Activated T-cell treated with anti-CD3 and anti-CD28 coated beads, Interleukin-2, amount 50 U/mL, for 4 hours (primary cell): ENCODE measurements around the gene FKBP8. TPM values are rescaled to one million over a fixed set of nuclear protein-coding genes. Genes with fewer than 3 reads are reported as not detected.

Experiments
- ATAC-seq, 2 donors: fragments of 200-7000 bp; cut with Tn5 transposase; one replicate each; pipeline ENCODE4 v1.10.0; 2021
- DNase-seq: peaks from one replicate; pipeline ENCODE4 v3.0.0-alpha.2; 2020
- H3K27me3 Mint-ChIP-seq: one replicate; pipeline ENCODE4 v1.8.0; 2021; ENCODE audit warnings: low read depth, mixed read lengths
- H3K36me3 Mint-ChIP-seq: one replicate; pipeline ENCODE4 v1.8.0; 2022; ENCODE audit warnings: mixed read lengths; ENCODE audit not compliant: insufficient read depth
- H3K4me1 Mint-ChIP-seq: one replicate; pipeline ENCODE4 v1.8.0; 2021; ENCODE audit warnings: low read depth, mixed read lengths
- H3K4me3 Mint-ChIP-seq: one replicate; pipeline ENCODE4 v1.8.0; 2021; ENCODE audit warnings: mild to moderate bottlenecking, moderate library complexity, mixed read lengths
- H3K9me3 Mint-ChIP-seq: one replicate; pipeline ENCODE4 v1.8.0; 2021; ENCODE audit warnings: mixed read lengths
- total RNA-seq, 3 donors: library from RNA; stranded (reverse); gene quantifications; one replicate each; pipeline ENCODE4 v1.2.1, GENCODE V29; 2021

FKBP8 gene
- total RNA-seq, 3 donors from 2014 or later, result 155 to 163 (median 155) TPM

- Mint-ChIP-seq H3K27me3 (no peaks in the 10 kb centered on the region), H3K4me3 (peak overlapping the region; percentile 61), H3K4me1 (peaks cover 83% of the 10 kb centered on the region), H3K9me3 (no peaks in the 10 kb centered on the region), H3K36me3 (no peaks in the 10 kb centered on the region)
- peak; percentile 93 to 95 for ATAC-seq
- peak; percentile 41 for DNase-seq
Measured at GRCh38 chr19:18496167-18496979, 47.0 kb downstream of the FKBP8 start.

GRCh38 chr19:18495204-18495911, 48.0 kb downstream of the FKBP8 start:
- peak overlapping the region; percentile 61 for H3K4me3 Mint-ChIP-seq
- no peaks in the 10 kb centered on the region for H3K27me3 Mint-ChIP-seq
- no peaks in the 10 kb centered on the region for H3K36me3 Mint-ChIP-seq
- H3K4me1 Mint-ChIP-seq, result peaks cover 78% of the 10 kb centered on the region
- no peaks in the 10 kb centered on the region for H3K9me3 Mint-ChIP-seq
- DNase-seq (no peak), ATAC-seq (peak in 1 of 2 donors; percentile 16)

GRCh38 chr19:18494267-18494607, 49.1 kb downstream of the FKBP8 start:
- DNase-seq, result no peak
- Mint-ChIP-seq H3K9me3 (no peaks in the 10 kb centered on the region), H3K36me3 (no peaks in the 10 kb centered on the region), H3K4me1 (peaks cover 79% of the 10 kb centered on the region), H3K27me3 (no peaks in the 10 kb centered on the region), H3K4me3 (peak overlapping the region; percentile 46)
- ATAC-seq, result peak in 1 of 2 donors; percentile 8

GRCh38 chr19:18493440-18494266, 49.7 kb downstream of the FKBP8 start:
- no peak for ATAC-seq
- no peaks in the 10 kb centered on the region for H3K36me3 Mint-ChIP-seq

GRCh38 chr19:18491995-18492953, 51.1 kb downstream of the FKBP8 start:
- H3K4me3 Mint-ChIP-seq, result no peak overlapping the region
- H3K9me3 Mint-ChIP-seq, result no peaks in the 10 kb centered on the region
- no peak for DNase-seq
- H3K27me3 Mint-ChIP-seq, result no peaks in the 10 kb centered on the region
- no peak for ATAC-seq
- no peaks in the 10 kb centered on the region for H3K36me3 Mint-ChIP-seq
- peaks cover 73% of the 10 kb centered on the region for H3K4me1 Mint-ChIP-seq

More at GRCh38 chr19:18493440-18494266, 49.7 kb downstream of the FKBP8 start:
- DNase-seq, result no peak
- Mint-ChIP-seq H3K4me3 (peak overlapping the region; percentile 16), H3K4me1 (peaks cover 75% of the 10 kb centered on the region), H3K9me3 (no peaks in the 10 kb centered on the region), H3K27me3 (no peaks in the 10 kb centered on the region)

GRCh38 chr19:18490728-18491127, 52.6 kb downstream of the FKBP8 start:
- Mint-ChIP-seq H3K4me3 (no peak overlapping the region), H3K27me3 (no peaks in the 10 kb centered on the region), H3K9me3 (no peaks in the 10 kb centered on the region), H3K4me1 (peaks cover 68% of the 10 kb centered on the region), H3K36me3 (no peaks in the 10 kb centered on the region)
- DNase-seq, result no peak
- no peak for ATAC-seq

- H3K27me3 Mint-ChIP-seq, result no peaks in the 10 kb centered on the region
- no peak for DNase-seq
- H3K36me3 Mint-ChIP-seq, result no peaks in the 10 kb centered on the region
- no peak for ATAC-seq
- H3K9me3 Mint-ChIP-seq, result no peaks in the 10 kb centered on the region
- H3K4me1 Mint-ChIP-seq, result peaks cover 65% of the 10 kb centered on the region
- no peak overlapping the region for H3K4me3 Mint-ChIP-seq
Measured at GRCh38 chr19:18489627-18490184, 53.7 kb downstream of the FKBP8 start.

GRCh38 chr19:18488838-18489626, 54.3 kb downstream of the FKBP8 start:
- Mint-ChIP-seq H3K27me3 (no peaks in the 10 kb centered on the region), H3K4me1 (peaks cover 60% of the 10 kb centered on the region), H3K36me3 (no peaks in the 10 kb centered on the region), H3K9me3 (no peaks in the 10 kb centered on the region), H3K4me3 (no peak overlapping the region)
- DNase-seq, result no peak
- no peak for ATAC-seq

- no peak for DNase-seq
- Mint-ChIP-seq H3K36me3 (no peaks in the 10 kb centered on the region), H3K9me3 (no peaks in the 10 kb centered on the region), H3K4me1 (peaks cover 58% of the 10 kb centered on the region), H3K4me3 (no peak overlapping the region), H3K27me3 (no peaks in the 10 kb centered on the region)
- peak in 1 of 2 donors; percentile 30 for ATAC-seq
Measured at GRCh38 chr19:18488403-18488723, 55.0 kb downstream of the FKBP8 start.

- ATAC-seq (no peak), DNase-seq (no peak)
- no peak overlapping the region for H3K4me3 Mint-ChIP-seq
- H3K27me3 Mint-ChIP-seq, result no peaks in the 10 kb centered on the region
- no peaks in the 10 kb centered on the region for H3K36me3 Mint-ChIP-seq
- peaks cover 60% of the 10 kb centered on the region for H3K4me1 Mint-ChIP-seq
- no peaks in the 10 kb centered on the region for H3K9me3 Mint-ChIP-seq
Measured at GRCh38 chr19:18487576-18488402, 55.6 kb downstream of the FKBP8 start.

GRCh38 chr19:18486746-18487145, 56.6 kb downstream of the FKBP8 start:
- no peaks in the 10 kb centered on the region for H3K36me3 Mint-ChIP-seq
- no peaks in the 10 kb centered on the region for H3K9me3 Mint-ChIP-seq
- no peak overlapping the region for H3K4me3 Mint-ChIP-seq
- peaks cover 60% of the 10 kb centered on the region for H3K4me1 Mint-ChIP-seq
- no peak for DNase-seq
- no peaks in the 10 kb centered on the region for H3K27me3 Mint-ChIP-seq
- ATAC-seq, result no peak

GRCh38 chr19:18484992-18485391, 58.4 kb downstream of the FKBP8 start:
- Mint-ChIP-seq H3K36me3 (no peaks in the 10 kb centered on the region), H3K4me3 (no peak overlapping the region), H3K9me3 (no peaks in the 10 kb centered on the region), H3K4me1 (peaks cover 70% of the 10 kb centered on the region), H3K27me3 (no peaks in the 10 kb centered on the region)
- ATAC-seq (no peak), DNase-seq (no peak)
